Measurements from ENCODE around the gene DOHH.
"Not testable (repeated sequence)": the region's sequence is repeated elsewhere in the genome, so short reads cannot be mapped to it uniquely, and the experiment has no call there.

The DOHH gene

GRCh38 chr19:3530389-3530788, 29.9 kb upstream of the DOHH start:
- Histone ChIP-seq H4K20me1 (ENCODE audit: insufficient read depth) (no peaks in the 10 kb centered on the region), H3K36me3 (ENCODE audit: insufficient read depth) (no peaks in the 10 kb centered on the region), H3K79me2 (ENCODE audit: insufficient read depth, low read depth) (no peaks in the 10 kb centered on the region), H2AFZ (ENCODE audit: low read depth) (no peak overlapping the region), H3K4me3 (IDR thresholded peaks at IDR 0.05; ENCODE audit: insufficient read depth, low read depth, low read length) (no peak overlapping the region), H3K4me1 (ENCODE audit: low read depth, poor library complexity, severe bottlenecking) (no peaks in the 10 kb centered on the region), H3K27me3 (ENCODE audit: insufficient read depth, low read depth) (no peaks in the 10 kb centered on the region), H3K4me2 (no peak overlapping the region), H3K9ac (no peak overlapping the region), H3K27ac (no peak overlapping the region)
- TF ChIP-seq CTCF (conservative IDR thresholded peaks at IDR 0.05; ENCODE audit: low read depth, low read length): no peak

GRCh38 chr19:3529299-3529698, 28.8 kb upstream of the DOHH start:
- H2AFZ ChIP-seq (ENCODE audit: low read depth); H3K27me3 ChIP-seq (ENCODE audit: insufficient read depth, low read depth); H3K9ac ChIP-seq; H3K79me2 ChIP-seq (ENCODE audit: insufficient read depth, low read depth); H3K27ac ChIP-seq; H3K4me2 ChIP-seq; H4K20me1 ChIP-seq (ENCODE audit: insufficient read depth); H3K4me1 ChIP-seq (ENCODE audit: low read depth, poor library complexity, severe bottlenecking); H3K36me3 ChIP-seq (ENCODE audit: insufficient read depth); H3K4me3 ChIP-seq (IDR thresholded peaks at IDR 0.05; ENCODE audit: insufficient read depth, low read depth, low read length): not testable (repeated sequence)

GRCh38 chr19:3528539-3529211, 28.2 kb upstream of the DOHH start:
- H3K27me3 ChIP-seq (ENCODE audit: insufficient read depth, low read depth): no peaks in the 10 kb centered on the region
- no peak overlapping the region for H3K4me3 ChIP-seq (IDR thresholded peaks at IDR 0.05; ENCODE audit: insufficient read depth, low read depth, low read length)
- no peaks in the 10 kb centered on the region for H3K4me1 ChIP-seq (ENCODE audit: low read depth, poor library complexity, severe bottlenecking)
- no peak overlapping the region for H3K27ac ChIP-seq
- no peak overlapping the region for H3K4me2 ChIP-seq
- no peaks in the 10 kb centered on the region for H3K79me2 ChIP-seq (ENCODE audit: insufficient read depth, low read depth)
- H3K36me3 ChIP-seq (ENCODE audit: insufficient read depth): no peaks in the 10 kb centered on the region
- H2AFZ ChIP-seq (ENCODE audit: low read depth): no peak overlapping the region
- no peak for TF ChIP-seq CTCF (conservative IDR thresholded peaks at IDR 0.05; ENCODE audit: low read depth, low read length)
- no peaks in the 10 kb centered on the region for H4K20me1 ChIP-seq (ENCODE audit: insufficient read depth)
- H3K9ac ChIP-seq: no peak overlapping the region

- Histone ChIP-seq H3K9ac (no peak overlapping the region), H3K79me2 (ENCODE audit: insufficient read depth, low read depth) (no peaks in the 10 kb centered on the region), H4K20me1 (ENCODE audit: insufficient read depth) (no peaks in the 10 kb centered on the region), H3K27me3 (ENCODE audit: insufficient read depth, low read depth) (no peaks in the 10 kb centered on the region), H2AFZ (ENCODE audit: low read depth) (no peak overlapping the region), H3K4me3 (IDR thresholded peaks at IDR 0.05; ENCODE audit: insufficient read depth, low read depth, low read length) (no peak overlapping the region), H3K4me2 (no peak overlapping the region), H3K27ac (no peak overlapping the region), H3K4me1 (ENCODE audit: low read depth, poor library complexity, severe bottlenecking) (no peaks in the 10 kb centered on the region), H3K36me3 (ENCODE audit: insufficient read depth) (no peaks in the 10 kb centered on the region)
- no peak for TF ChIP-seq CTCF (conservative IDR thresholded peaks at IDR 0.05; ENCODE audit: low read depth, low read length)
Observed at GRCh38 chr19:3528080-3528479, 27.6 kb upstream of the DOHH start.

- no peak for TF ChIP-seq CTCF (conservative IDR thresholded peaks at IDR 0.05; ENCODE audit: low read depth, low read length)
Observed at GRCh38 chr19:3527238-3527910, 26.9 kb upstream of the DOHH start.

More at GRCh38 chr19:3527238-3527910, 26.9 kb upstream of the DOHH start:
- no peak overlapping the region for H2AFZ ChIP-seq (ENCODE audit: low read depth)
- no peaks in the 10 kb centered on the region for H3K79me2 ChIP-seq (ENCODE audit: insufficient read depth, low read depth)
- no peaks in the 10 kb centered on the region for H3K4me1 ChIP-seq (ENCODE audit: low read depth, poor library complexity, severe bottlenecking)
- H3K36me3 ChIP-seq (ENCODE audit: insufficient read depth): no peaks in the 10 kb centered on the region
- no peak overlapping the region for H3K9ac ChIP-seq
- no peak overlapping the region for H3K4me2 ChIP-seq
- no peak overlapping the region for H3K27ac ChIP-seq
- no peaks in the 10 kb centered on the region for H3K27me3 ChIP-seq (ENCODE audit: insufficient read depth, low read depth)
- no peaks in the 10 kb centered on the region for H4K20me1 ChIP-seq (ENCODE audit: insufficient read depth)
- H3K4me3 ChIP-seq (IDR thresholded peaks at IDR 0.05; ENCODE audit: insufficient read depth, low read depth, low read length): no peak overlapping the region

Measured in KMS-11 (cell line).